ENCODE data around the gene ST6GALNAC5. TPM values are rescaled to one million over a fixed set of nuclear protein-coding genes. Genes with fewer than 3 reads are reported as not detected.

Gene ST6GALNAC5
- total and polyA plus RNA-seq, 2 donors (not counting 3 experiments of a cell fraction or from before 2014, with no cell fraction given): not detected

DNA sequence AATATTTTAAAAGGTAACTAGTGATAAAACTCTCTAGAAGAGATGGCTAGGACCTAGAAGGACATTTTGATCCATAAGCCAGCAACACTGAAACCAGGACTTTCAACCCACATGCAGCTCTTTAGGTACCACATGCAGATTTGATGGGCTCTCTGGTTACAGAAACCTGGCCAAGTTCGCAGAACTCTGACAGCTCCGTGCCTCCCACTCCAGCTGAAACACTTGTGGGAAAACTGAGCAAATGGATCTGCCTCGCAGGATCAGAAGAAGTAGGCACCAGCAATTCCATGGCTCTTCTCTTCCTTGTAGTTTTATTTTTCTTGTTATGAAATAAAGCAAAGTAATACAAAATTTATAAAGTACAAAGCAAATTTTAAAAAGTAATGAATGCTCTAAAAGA is 58.5 kb downstream of the ST6GALNAC5 start:
- Histone ChIP-seq H3K9ac (replicated peaks; ENCODE audit: extremely low read depth, insufficient read depth, low read length) (no peak overlapping the region), H4K20me1 (replicated peaks; ENCODE audit: control insufficient read depth, extremely low read depth, insufficient read depth, low read length) (no peaks in the 10 kb centered on the region), H3K4me2 (ENCODE audit: insufficient read depth, low read length) (no peak overlapping the region), H3K9me1 (replicated peaks; ENCODE audit: control insufficient read depth, extremely low read depth, insufficient read depth, low read length) (no peaks in the 10 kb centered on the region), H3K36me3 (ENCODE audit: control insufficient read depth in 2 of 2, extremely low read depth in 1 of 2, insufficient read depth in 2 of 2, low read length in 2 of 2) (no peaks in the 10 kb centered on the region), H3K4me3 (replicated peaks in 1 of 3; ENCODE audit: insufficient read depth in 1 of 3, low read depth in 1 of 3, low read length in 3 of 3) (no peak overlapping the region), H2AFZ (ENCODE audit: low read depth, low read length) (no peak overlapping the region), H3K9me3 (replicated peaks; ENCODE audit: control insufficient read depth, insufficient read depth, low read length) (no peaks in the 10 kb centered on the region), H3K79me2 (ENCODE audit: control insufficient read depth, insufficient read depth, low read length) (no peaks in the 10 kb centered on the region), H3K27me3 (ENCODE audit: control insufficient read depth in 2 of 2, insufficient read depth in 2 of 2, low read length in 2 of 2) (peaks cover 2 to 3% of the 10 kb centered on the region in 2 experiments), H3K27ac (ENCODE audit: insufficient read depth, low read depth, low read length) (no peak overlapping the region), H3K4me1 (ENCODE audit: control insufficient read depth, extremely low read depth, insufficient read depth, low read length) (no peaks in the 10 kb centered on the region)
- no peak for FAIRE-seq
- POLR2A ChIA-PET: no interaction called here
- no peak for TF ChIP-seq MYC (IDR thresholded peaks at IDR 0.05; ENCODE audit: low read depth, low read length)
- TF ChIP-seq, protein P1, sequence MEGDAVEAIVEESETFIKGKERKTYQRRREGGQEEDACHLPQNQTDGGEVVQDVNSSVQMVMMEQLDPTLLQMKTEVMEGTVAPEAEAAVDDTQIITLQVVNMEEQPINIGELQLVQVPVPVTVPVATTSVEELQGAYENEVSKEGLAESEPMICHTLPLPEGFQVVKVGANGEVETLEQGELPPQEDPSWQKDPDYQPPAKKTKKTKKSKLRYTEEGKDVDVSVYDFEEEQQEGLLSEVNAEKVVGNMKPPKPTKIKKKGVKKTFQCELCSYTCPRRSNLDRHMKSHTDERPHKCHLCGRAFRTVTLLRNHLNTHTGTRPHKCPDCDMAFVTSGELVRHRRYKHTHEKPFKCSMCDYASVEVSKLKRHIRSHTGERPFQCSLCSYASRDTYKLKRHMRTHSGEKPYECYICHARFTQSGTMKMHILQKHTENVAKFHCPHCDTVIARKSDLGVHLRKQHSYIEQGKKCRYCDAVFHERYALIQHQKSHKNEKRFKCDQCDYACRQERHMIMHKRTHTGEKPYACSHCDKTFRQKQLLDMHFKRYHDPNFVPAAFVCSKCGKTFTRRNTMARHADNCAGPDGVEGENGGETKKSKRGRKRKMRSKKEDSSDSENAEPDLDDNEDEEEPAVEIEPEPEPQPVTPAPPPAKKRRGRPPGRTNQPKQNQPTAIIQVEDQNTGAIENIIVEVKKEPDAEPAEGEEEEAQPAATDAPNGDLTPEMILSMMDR (IDR thresholded peaks at IDR 0.05; ENCODE audit: extremely low read depth in 1 of 2, insufficient read depth in 1 of 2, low read depth in 1 of 2, low read length in 2 of 2): no peak
- TF ChIP-seq POLR2A (IDR thresholded peaks at IDR 0.05; ENCODE audit: low read depth, low read length): no peak
- TF ChIP-seq, protein P2, sequence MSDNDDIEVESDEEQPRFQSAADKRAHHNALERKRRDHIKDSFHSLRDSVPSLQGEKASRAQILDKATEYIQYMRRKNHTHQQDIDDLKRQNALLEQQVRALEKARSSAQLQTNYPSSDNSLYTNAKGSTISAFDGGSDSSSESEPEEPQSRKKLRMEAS (IDR thresholded peaks at IDR 0.05; ENCODE audit: insufficient read depth, insufficient read length): no peak
- no peak for TF ChIP-seq FOS (IDR thresholded peaks at IDR 0.05; ENCODE audit: borderline replicate concordance, insufficient read depth, low read length)
- TF ChIP-seq POLR2AphosphoS5 (IDR thresholded peaks at IDR 0.05; ENCODE audit: insufficient read depth, low read depth, low read length): no peak
- TF ChIP-seq GATA2 (IDR thresholded peaks at IDR 0.05; ENCODE audit: insufficient read depth, insufficient read length, low read depth, low read length): no peak
- TF ChIP-seq EZH2 (IDR thresholded peaks at IDR 0.05; ENCODE audit: borderline replicate concordance, low read depth, low read length, severe bottlenecking): no peak
- no peak for TF ChIP-seq JUN (IDR thresholded peaks at IDR 0.05; ENCODE audit: borderline replicate concordance, insufficient read depth, insufficient read length, low read depth)
- dilution Hi-C loops (cut with MboI; ENCODE audit: extremely low pct_ligation_motif_present, low sequenced_read_pairs) (no loop called here), intact Hi-C loops (cut with micrococcal nuclease) (no loop called here)
- no peak for DNase-seq (ENCODE audit: low read depth, low spot score)
- no TSS peak for BruUV-seq (replicated peaks)
- CTCF ChIA-PET: no interaction called here

Data from endothelial cell of umbilical vein (primary cell).